ENCODE results near the gene PARP12. TPM values are rescaled to one million over a fixed set of nuclear protein-coding genes. Genes with fewer than 3 reads are reported as not detected.

Gene PARP12
- total RNA-seq, 1 donor from 2014 or later = 16.4 TPM

DNA sequence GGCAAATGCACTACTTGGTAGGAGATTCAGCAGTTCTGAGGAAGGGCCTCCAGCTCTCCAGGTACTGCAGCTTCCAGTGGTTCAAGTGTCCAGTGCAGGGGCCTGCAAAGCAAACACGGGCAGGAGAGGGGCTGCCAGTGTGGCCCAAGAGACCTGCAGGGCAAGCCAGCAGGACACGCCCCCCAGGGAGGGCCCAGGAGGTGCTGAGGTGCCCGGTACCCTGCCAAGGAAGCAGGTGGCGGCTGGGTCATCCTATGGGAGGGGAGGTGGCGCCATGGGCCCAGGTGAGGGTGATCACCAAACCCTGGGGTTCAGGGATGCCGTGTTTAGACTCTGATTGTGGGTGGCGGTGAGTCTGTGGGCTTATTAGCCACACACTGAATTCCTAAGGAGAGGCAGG lies 45.7 kb downstream of the PARP12 start:
- no peaks in the 10 kb centered on the region for H3K36me3 ChIP-seq
- H3K4me1 ChIP-seq = no peaks in the 10 kb centered on the region
- no peak overlapping the region for H3K4me3 ChIP-seq
- no peak for DNase-seq
- no peak overlapping the region for H3K27ac ChIP-seq (replicated peaks)
- TF ChIP-seq, protein P1, sequence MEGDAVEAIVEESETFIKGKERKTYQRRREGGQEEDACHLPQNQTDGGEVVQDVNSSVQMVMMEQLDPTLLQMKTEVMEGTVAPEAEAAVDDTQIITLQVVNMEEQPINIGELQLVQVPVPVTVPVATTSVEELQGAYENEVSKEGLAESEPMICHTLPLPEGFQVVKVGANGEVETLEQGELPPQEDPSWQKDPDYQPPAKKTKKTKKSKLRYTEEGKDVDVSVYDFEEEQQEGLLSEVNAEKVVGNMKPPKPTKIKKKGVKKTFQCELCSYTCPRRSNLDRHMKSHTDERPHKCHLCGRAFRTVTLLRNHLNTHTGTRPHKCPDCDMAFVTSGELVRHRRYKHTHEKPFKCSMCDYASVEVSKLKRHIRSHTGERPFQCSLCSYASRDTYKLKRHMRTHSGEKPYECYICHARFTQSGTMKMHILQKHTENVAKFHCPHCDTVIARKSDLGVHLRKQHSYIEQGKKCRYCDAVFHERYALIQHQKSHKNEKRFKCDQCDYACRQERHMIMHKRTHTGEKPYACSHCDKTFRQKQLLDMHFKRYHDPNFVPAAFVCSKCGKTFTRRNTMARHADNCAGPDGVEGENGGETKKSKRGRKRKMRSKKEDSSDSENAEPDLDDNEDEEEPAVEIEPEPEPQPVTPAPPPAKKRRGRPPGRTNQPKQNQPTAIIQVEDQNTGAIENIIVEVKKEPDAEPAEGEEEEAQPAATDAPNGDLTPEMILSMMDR (IDR thresholded peaks at IDR 0.05; ENCODE audit: borderline replicate concordance) = no peak
- intact Hi-C loops (cut with micrococcal nuclease) = no loop called here
- no peaks in the 10 kb centered on the region for H3K9me3 ChIP-seq (replicated peaks)
- H3K27me3 ChIP-seq (ENCODE audit: low read depth) = no peaks in the 10 kb centered on the region

GRCh38 chr7:140016540-140016939 lies 46.2 kb downstream of the PARP12 start:
- H3K4me1 ChIP-seq = no peaks in the 10 kb centered on the region
- DNase-seq = no peak
- TF ChIP-seq, protein P1 (IDR thresholded peaks at IDR 0.05; ENCODE audit: borderline replicate concordance) = no peak
- H3K4me3 ChIP-seq = no peak overlapping the region
- intact Hi-C loops (cut with micrococcal nuclease) = no loop called here
- no peaks in the 10 kb centered on the region for H3K36me3 ChIP-seq
- H3K9me3 ChIP-seq (replicated peaks) = no peaks in the 10 kb centered on the region
- no peak overlapping the region for H3K27ac ChIP-seq (replicated peaks)
- no peaks in the 10 kb centered on the region for H3K27me3 ChIP-seq (ENCODE audit: low read depth)

GRCh38 chr7:140015471-140015970 lies 47.2 kb downstream of the PARP12 start:
- intact Hi-C loops (cut with micrococcal nuclease) = no loop called here

DNA sequence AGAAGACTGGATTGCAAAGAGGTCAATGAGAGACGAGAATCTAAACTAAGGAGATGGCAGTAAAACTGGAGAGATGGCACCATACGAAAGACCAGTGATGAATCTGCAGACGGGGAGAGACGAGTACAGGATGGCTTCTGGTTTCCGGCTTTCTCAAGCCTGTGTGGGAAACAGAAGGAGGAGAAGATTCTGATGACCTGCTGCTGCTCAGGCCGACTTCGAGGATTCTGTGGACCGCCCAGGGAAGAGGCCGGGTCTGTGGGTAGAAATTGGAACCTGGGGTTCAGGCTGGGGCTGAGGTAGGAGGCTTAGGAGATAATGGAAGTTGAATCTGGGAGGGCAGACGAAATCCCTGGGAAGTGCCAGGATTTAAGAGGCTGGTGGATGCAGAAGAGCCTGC lies 48.6 kb downstream of the PARP12 start:
- TF ChIP-seq, protein P1 (IDR thresholded peaks at IDR 0.05; ENCODE audit: borderline replicate concordance) = no peak
- H3K4me3 ChIP-seq = no peak overlapping the region
- H3K36me3 ChIP-seq = no peaks in the 10 kb centered on the region
- peaks cover 3% of the 10 kb centered on the region for H3K27me3 ChIP-seq (ENCODE audit: low read depth)
- no peaks in the 10 kb centered on the region for H3K9me3 ChIP-seq (replicated peaks)
- no peak for DNase-seq
- H3K27ac ChIP-seq (replicated peaks) = no peak overlapping the region
- intact Hi-C loops (cut with micrococcal nuclease) = no loop called here
- no peaks in the 10 kb centered on the region for H3K4me1 ChIP-seq

More at GRCh38 chr7:140015471-140015970, 47.2 kb downstream of the PARP12 start:
- no peaks in the 10 kb centered on the region for H3K9me3 ChIP-seq (replicated peaks)
- TF ChIP-seq, protein P1 (IDR thresholded peaks at IDR 0.05; ENCODE audit: borderline replicate concordance) = no peak
- H3K36me3 ChIP-seq = no peaks in the 10 kb centered on the region
- no peak overlapping the region for H3K4me3 ChIP-seq
- no peaks in the 10 kb centered on the region for H3K4me1 ChIP-seq
- no peak overlapping the region for H3K27ac ChIP-seq (replicated peaks)
- DNase-seq = no peak
- H3K27me3 ChIP-seq (ENCODE audit: low read depth) = no peaks in the 10 kb centered on the region

DNA sequence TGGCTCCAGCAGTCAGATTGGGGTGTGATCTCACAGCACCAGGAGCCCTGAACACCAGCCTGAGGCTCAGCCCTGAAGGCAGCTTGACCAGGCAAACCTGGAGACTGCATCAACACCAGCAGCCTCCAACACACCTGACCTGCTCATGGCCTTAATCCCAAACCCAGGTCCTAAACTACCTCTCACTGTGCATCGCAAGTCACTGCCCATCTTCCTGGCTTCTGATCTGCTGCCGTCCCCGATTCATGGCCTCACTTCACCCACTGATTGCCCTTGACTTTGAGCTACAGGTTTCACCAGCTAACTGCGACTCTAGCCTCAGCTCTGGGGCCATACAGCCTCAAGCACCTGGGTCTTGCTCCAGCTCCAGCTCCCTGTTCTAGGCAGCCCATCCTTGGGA lies 49.1 kb downstream of the PARP12 start:
- Histone ChIP-seq H3K36me3 (no peaks in the 10 kb centered on the region), H3K27ac (replicated peaks) (no peak overlapping the region), H3K4me1 (no peaks in the 10 kb centered on the region), H3K27me3 (ENCODE audit: low read depth) (peaks cover 3% of the 10 kb centered on the region), H3K4me3 (no peak overlapping the region), H3K9me3 (replicated peaks) (no peaks in the 10 kb centered on the region)
- intact Hi-C loops (cut with micrococcal nuclease) = no loop called here
- TF ChIP-seq, protein P1 (IDR thresholded peaks at IDR 0.05; ENCODE audit: borderline replicate concordance) = no peak
- no peak for DNase-seq
